Activated CD8-positive, alpha-beta memory T cell treated with anti-CD3 and anti-CD28 coated beads for 48 hours (primary cell): ENCODE measurements around the gene PPP2R2B.

Experiments
- DNase-seq, 3 experiments: peaks; one replicate each; pipeline ENCODE4 v3.0.0-alpha.2; 2020; ENCODE audit warnings: low read depth in 2 of 3, low spot score in 2 of 3

Gene PPP2R2B

DNA sequence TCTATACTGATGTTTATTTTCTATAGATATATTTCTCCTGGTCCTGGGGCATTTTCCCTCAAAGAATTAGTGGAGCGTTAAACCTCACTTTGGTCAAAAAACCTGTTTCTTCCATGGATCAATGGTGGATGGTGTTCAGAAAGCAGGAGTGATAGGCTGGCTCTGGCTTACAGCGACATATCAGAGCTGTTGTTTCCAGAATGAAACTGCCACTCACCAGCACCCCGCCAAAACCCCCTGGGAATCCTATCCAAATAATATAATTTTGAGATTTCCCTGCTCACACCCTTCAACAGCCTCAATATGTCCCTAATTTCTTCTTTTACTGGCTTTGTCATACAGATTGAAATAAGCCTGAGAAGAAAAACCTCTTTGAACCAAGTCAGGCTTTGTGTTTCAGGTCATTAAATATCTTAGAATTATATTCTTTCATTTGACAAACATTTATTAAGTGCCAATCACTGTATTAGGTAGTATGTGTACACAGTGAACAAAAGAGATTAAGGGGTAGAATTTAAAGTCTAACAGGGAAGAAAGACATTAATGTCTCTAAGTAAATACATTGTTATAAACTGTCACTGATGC is 218.1 kb downstream of the PPP2R2B start:
- DNase-seq, result no peak

- no peak for DNase-seq
Observed at GRCh38 chr5:146659961-146660360, 218.6 kb downstream of the PPP2R2B start.

DNA sequence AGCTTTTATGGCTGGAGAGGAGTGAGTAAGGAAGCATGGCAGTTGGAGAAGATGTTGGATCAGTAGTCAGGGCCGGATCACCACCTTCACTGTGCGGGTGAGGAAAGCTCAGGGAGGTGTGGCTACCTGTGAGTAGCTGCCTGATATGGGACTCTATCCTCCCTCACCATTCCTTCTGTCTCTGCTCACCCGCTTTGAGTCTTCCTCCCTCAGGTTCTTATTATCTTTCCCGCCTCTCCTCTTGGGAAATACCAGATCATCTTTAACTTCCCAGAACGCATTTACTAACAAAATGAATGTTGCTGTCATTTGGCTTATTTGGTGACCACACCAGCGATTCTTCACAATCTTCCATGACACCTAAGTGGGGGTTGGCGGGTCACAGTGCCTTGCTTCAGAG is 221.9 kb downstream of the PPP2R2B start:
- DNase-seq, result no peak

DNA sequence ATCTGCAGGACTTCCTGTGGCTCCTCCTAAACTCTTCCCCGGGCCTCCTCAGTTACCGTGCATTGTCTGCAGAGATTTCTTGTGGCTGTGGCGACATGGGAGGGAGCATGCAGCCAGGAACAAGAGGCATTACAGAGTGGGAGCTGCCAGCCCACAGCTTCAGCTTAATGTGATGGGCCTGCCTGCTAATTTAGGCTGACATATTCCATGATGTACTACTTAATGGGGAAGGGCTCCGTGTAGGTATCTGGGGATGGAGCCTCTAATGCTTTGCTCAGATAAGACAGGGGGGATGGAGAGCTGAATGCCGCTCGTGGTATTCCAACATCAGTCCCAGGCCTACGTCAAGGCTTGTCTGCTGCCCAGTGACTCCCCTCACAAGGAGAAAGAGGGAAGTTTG is 225.0 kb downstream of the PPP2R2B start:
- no peak for DNase-seq

DNA sequence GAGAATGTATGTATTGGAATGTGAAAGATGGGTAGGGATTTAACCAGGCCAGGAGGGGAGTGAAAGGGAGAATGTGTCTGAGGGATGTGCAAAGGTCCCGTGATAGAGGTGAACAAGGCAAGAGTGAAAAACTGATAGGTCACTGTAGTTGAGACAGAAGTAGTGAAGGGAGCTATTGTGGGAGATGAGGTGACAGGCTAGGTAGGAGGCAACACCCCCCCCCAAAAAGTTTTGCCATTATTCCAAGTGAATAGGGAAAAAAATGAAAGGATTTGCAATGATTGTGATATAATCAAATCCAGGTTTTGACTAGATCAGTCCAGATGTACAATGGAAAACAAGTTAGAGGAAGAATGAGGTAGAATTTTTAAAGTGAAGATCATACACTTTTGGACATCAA is 226.0 kb downstream of the PPP2R2B start:
- no peak for DNase-seq

- no peak for DNase-seq
Observed at GRCh38 chr5:146647656-146648199, 230.8 kb downstream of the PPP2R2B start.

DNA sequence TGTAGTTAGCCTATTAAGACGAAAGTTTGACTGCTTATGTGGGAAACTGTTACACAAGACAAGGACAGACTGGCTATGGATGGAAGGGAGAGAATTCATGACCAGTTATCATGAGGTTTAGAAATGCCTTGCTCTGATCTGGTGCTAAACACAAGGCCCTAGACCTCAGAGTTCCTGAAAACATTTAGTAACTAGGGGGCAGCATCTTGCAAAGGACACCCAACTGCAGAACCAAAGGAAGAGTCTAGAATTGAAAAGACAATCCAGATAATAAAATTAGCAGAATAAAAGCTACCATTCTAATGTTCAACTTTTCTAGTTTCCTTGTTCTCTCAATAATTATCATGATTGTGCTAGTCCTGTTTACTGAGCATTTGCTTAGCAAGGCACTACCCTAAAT is 232.1 kb downstream of the PPP2R2B start:
- no peak for DNase-seq

- no peak for DNase-seq
Observed at GRCh38 chr5:146645342-146645741, 233.2 kb downstream of the PPP2R2B start.

GRCh38 chr5:146644831-146645230 is 233.7 kb downstream of the PPP2R2B start:
- no peak for DNase-seq

DNA sequence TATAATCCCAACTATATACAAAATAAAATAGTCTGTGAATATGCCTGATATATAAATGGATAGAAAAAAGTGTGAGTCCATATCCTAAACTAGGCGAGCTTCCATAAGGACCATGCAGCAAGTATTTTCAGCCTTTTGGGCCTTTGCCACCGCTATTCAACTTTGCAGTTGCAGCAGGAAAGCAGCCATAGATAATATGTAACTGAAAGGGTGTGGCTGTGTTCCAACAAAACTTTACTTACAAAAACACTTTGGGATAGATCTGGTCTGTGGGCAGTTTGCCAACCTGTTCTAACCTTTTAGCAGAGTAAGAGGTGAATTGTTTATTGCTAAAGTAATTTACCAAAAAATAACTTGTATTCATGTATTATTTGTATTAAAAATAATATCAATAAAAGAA is 234.8 kb downstream of the PPP2R2B start:
- DNase-seq, result no peak

- DNase-seq, result no peak
Observed at GRCh38 chr5:146642410-146642809, 236.1 kb downstream of the PPP2R2B start.

GRCh38 chr5:146641941-146642340 is 236.6 kb downstream of the PPP2R2B start:
- no peak for DNase-seq

DNA sequence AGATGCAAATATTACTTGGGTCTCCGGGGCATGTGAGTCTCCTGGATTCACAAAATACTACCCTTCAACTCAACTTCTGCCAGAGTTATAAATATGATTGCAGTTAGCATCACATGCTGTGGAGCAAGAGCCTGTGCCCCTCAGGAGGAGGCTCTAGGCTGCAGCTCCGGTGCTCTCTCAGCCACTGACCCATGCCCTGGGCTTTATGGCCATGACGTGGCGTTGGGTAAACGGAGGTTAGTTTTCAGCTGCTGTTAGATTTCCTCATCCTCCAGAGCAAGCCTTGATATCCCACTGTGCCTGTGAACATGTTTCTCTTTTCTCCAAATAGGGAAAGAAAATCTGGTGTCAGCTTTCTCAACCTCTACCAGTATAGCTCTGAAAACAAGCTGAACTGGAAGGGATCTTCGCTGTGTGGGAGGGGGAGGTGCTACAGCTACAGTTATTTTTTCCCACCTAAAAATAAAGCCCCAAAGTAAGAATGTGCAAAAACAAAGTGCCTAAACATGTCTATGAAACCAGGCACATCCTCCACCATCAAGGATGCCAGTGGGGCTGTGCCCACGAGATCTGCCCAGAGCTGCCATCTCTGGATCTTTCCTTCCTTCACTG is 238.2 kb downstream of the PPP2R2B start:
- DNase-seq, result no peak

DNA sequence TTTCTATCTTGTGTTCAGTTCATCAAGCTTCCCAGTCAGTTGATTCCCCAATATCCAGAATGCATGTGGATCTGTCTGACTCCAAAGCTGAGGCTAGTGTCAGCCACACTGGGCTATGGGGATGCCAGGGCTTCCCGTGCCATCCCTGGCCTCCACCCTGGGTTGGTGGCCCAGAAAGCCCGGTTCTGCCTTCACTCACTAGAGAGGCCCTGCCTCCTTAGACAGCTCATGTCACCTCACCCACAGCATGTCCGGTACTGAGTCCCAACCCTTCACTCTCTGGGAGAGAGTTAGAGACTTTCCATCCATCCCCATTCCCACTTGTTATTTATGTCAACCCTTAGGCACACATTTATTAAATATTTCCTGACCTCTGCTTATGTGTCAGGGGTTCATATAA is 243.1 kb downstream of the PPP2R2B start:
- no peak for DNase-seq

GRCh38 chr5:146633323-146633764 is 245.2 kb downstream of the PPP2R2B start:
- no peak for DNase-seq

GRCh38 chr5:146632620-146633322 is 245.8 kb downstream of the PPP2R2B start:
- DNase-seq, result no peak

- no peak for DNase-seq
Observed at GRCh38 chr5:146630472-146630871, 248.1 kb downstream of the PPP2R2B start.

- no peak for DNase-seq
Observed at GRCh38 chr5:146628950-146629349, 249.6 kb downstream of the PPP2R2B start.

- DNase-seq, result no peak
Observed at GRCh38 chr5:146626936-146627335, 251.6 kb downstream of the PPP2R2B start.

- DNase-seq, result no peak
Observed at GRCh38 chr5:146624179-146624578, 254.4 kb downstream of the PPP2R2B start.

- no peak for DNase-seq
Observed at GRCh38 chr5:146623666-146624065, 254.9 kb downstream of the PPP2R2B start.

DNA sequence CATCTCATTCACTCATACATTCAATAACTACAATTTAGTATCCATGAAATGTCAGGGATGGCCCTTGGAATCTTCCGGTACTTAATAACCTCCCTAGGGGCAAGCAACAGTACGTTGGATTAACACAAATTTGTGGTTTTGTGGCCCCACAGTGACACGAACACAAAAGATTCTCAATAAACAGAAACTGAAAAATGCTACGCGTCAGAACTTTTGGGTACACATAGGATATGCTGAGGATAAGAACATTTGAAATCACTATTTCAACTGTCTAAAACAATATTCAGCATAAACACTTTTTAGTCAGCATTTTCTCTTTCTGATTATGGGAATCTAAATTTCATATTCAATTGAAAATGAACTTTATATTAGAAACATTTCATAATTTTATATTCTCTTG is 255.5 kb downstream of the PPP2R2B start:
- DNase-seq, result no peak
